Muscle of leg (tissue), 16 donors: ENCODE results near the gene MPHOSPH9. TPM values are rescaled to one million over a fixed set of nuclear protein-coding genes. Genes with fewer than 3 reads are reported as not detected.

Experiments
- DNase-seq: peaks from one replicate; pipeline ENCODE4 v3.0.0; 2013
- H3K27ac ChIP-seq: one replicate; pipeline ENCODE4 v1.5.1; 2013; ENCODE audit warnings: mild to moderate bottlenecking, low read length, control low read depth
- H3K27me3 ChIP-seq: one replicate; pipeline ENCODE4 v1.6.1; 2013; ENCODE audit warnings: low read length; ENCODE audit not compliant: control insufficient read depth, insufficient read depth
- H3K36me3 ChIP-seq: one replicate; pipeline ENCODE4 v1.6.1; 2013; ENCODE audit warnings: low read length; ENCODE audit not compliant: control insufficient read depth, insufficient read depth
- H3K4me1 ChIP-seq: one replicate; pipeline ENCODE4 v1.6.1; 2013; ENCODE audit warnings: low read length; ENCODE audit not compliant: control insufficient read depth, insufficient read depth
- H3K4me3 ChIP-seq: one replicate; pipeline ENCODE4 v1.5.1; 2013; ENCODE audit warnings: low read length, control low read depth
- H3K9me3 ChIP-seq: replicated peaks from 2 replicates; pipeline ENCODE4 v1.6.1; 2013; ENCODE audit warnings: low read depth, low read length; ENCODE audit not compliant: control insufficient read depth
- WGBS: methylation state at CpG from one replicate; pipeline ENCODE4 v1.1.5; 2013; ENCODE audit warnings: missing lambda C conversion rate; ENCODE audit not compliant: insufficient coverage; 5-methylcytosine and 5-hydroxymethylcytosine counted together
- long read RNA-seq, 11 donors: transcript quantifications; one replicate each; lab custom pipeline, GENCODE V29; 2026
- polyA plus RNA-seq, 8 donors: library from polyadenylated mRNA; unstranded; fragments of 120-200 nt; gene quantifications; one replicate each; pipeline versions ENCODE4 v1.2.1 to v1.2.3, GENCODE V29; 2013; ENCODE audit warnings: inconsistent platforms in 1 of 8, low replicate concordance in 1 of 8; ENCODE audit not compliant: insufficient read length in 8 of 8, insufficient read depth in 1 of 8
- total RNA-seq: library from RNA; stranded (reverse); fragments of 120-200 nt; gene quantifications from one replicate; pipeline ENCODE4 v1.2.4, GENCODE V29; 2013

The MPHOSPH9 gene
- 37.5 TPM for total RNA-seq
- 10 to 100 TPM; 14.6 to 24.8 (median 18.3) TPM for polyA plus RNA-seq
- long read RNA-seq, donor 1 = 0 reads
- long read RNA-seq, donor 2 = 0 reads
- long read RNA-seq, donor 3, partial matches to known transcripts = 6 of 26 reads
- long read RNA-seq, donor 3, other reads (novel, unspliced or antisense) = 20 of 26 reads
- long read RNA-seq, donor 4 = 0 reads
- long read RNA-seq, donor 5, partial matches to known transcripts = 13 of 60 reads
- long read RNA-seq, donor 5, other reads (novel, unspliced or antisense) = 47 of 60 reads
- long read RNA-seq, donor 6 = 0 reads
- long read RNA-seq, donor 7 = 0 reads
- long read RNA-seq, donor 8, partial matches to known transcripts = 9 of 31 reads
- long read RNA-seq, donor 8, other reads (novel, unspliced or antisense) = 22 of 31 reads
- long read RNA-seq, donor 9, partial matches to known transcripts = 30 of 30 reads
- long read RNA-seq, donor 9, other reads (novel, unspliced or antisense) = 0 of 30 reads
- long read RNA-seq, donor 10, partial matches to known transcripts = 11 of 31 reads
- long read RNA-seq, donor 10, other reads (novel, unspliced or antisense) = 20 of 31 reads
- long read RNA-seq, donor 11 = 0 reads

GRCh38 chr12:123232807-123233504, at the start of gene MPHOSPH9, which contains the start of gene MTRFR:
Gene MPHOSPH9, minus strand, starts transcription at chr12:123233141. Its CDS starts 2,777 bp downstream, at chr12:123230364.
Gene MTRFR, plus strand, starts transcription at chr12:123233436. Its CDS starts 20,239 bp downstream, at chr12:123253675.
- Histone ChIP-seq H3K4me3 (peak within 1 kb of the TSS; percentile 99), H3K4me1 (peaks cover 21% of the 10 kb centered on the region), H3K27me3 (no peaks in the 10 kb centered on the region), H3K36me3 (peaks cover 5% of the 10 kb centered on the region), H3K9me3 (no peaks in the 10 kb centered on the region), H3K27ac (peak within 1 kb of the TSS; percentile 96)
- DNase-seq = peak; percentile 100
- WGBS = under 1% methylated on average over 47 of the region's 66 CpGs

- WGBS = 80% methylated on average over 1 of the region's 10 CpGs
- Histone ChIP-seq H3K4me1 (no peaks in the 10 kb centered on the region), H3K9me3 (no peaks in the 10 kb centered on the region), H3K4me3 (no peak overlapping the region), H3K27ac (no peak overlapping the region), H3K36me3 (no peaks in the 10 kb centered on the region), H3K27me3 (no peaks in the 10 kb centered on the region)
- no peak for DNase-seq
Observed at GRCh38 chr12:123282111-123282510, 49.2 kb upstream of the MPHOSPH9 start.

- Histone ChIP-seq H3K27me3 (no peaks in the 10 kb centered on the region), H3K27ac (no peak overlapping the region), H3K4me3 (no peak overlapping the region), H3K9me3 (no peaks in the 10 kb centered on the region), H3K4me1 (no peaks in the 10 kb centered on the region), H3K36me3 (no peaks in the 10 kb centered on the region)
- no peak for DNase-seq
- no CpG with 5 or more reads among the region's 2 CpGs for WGBS
Observed at GRCh38 chr12:123280971-123281370, 48.0 kb upstream of the MPHOSPH9 start.

GRCh38 chr12:123278101-123278627, 45.2 kb upstream of the MPHOSPH9 start:
- WGBS = 100% methylated on average over 1 of the region's 2 CpGs
- H3K27me3 ChIP-seq = no peaks in the 10 kb centered on the region
- no peak overlapping the region for H3K4me3 ChIP-seq
- H3K27ac ChIP-seq = peak overlapping the region; percentile 51
- no peaks in the 10 kb centered on the region for H3K9me3 ChIP-seq
- H3K36me3 ChIP-seq = no peaks in the 10 kb centered on the region
- DNase-seq = peak; percentile 65
- H3K4me1 ChIP-seq = no peaks in the 10 kb centered on the region

- no peak for DNase-seq
- H3K4me3 ChIP-seq = no peak overlapping the region
- H3K27ac ChIP-seq = no peak overlapping the region
- no peaks in the 10 kb centered on the region for H3K9me3 ChIP-seq
- no peaks in the 10 kb centered on the region for H3K36me3 ChIP-seq
- H3K4me1 ChIP-seq = peaks cover 31% of the 10 kb centered on the region
- WGBS = 82% methylated on average over 12 of the region's 15 CpGs
- H3K27me3 ChIP-seq = no peaks in the 10 kb centered on the region
Observed at GRCh38 chr12:123273166-123273565, 40.2 kb upstream of the MPHOSPH9 start.

- Histone ChIP-seq H3K36me3 (peaks cover 14% of the 10 kb centered on the region), H3K27ac (peak overlapping the region; percentile 93), H3K27me3 (no peaks in the 10 kb centered on the region), H3K4me1 (peaks cover 52% of the 10 kb centered on the region), H3K4me3 (peak overlapping the region; percentile 79), H3K9me3 (no peaks in the 10 kb centered on the region)
- under 1% methylated on average over 105 of the region's 108 CpGs for WGBS
- DNase-seq = peak; percentile 84
Observed at GRCh38 chr12:123271001-123271668, 38.2 kb upstream of the MPHOSPH9 start.

- H3K9me3 ChIP-seq = no peaks in the 10 kb centered on the region
- peak overlapping the region; percentile 93 for H3K27ac ChIP-seq
- peaks cover 57% of the 10 kb centered on the region for H3K4me1 ChIP-seq
- H3K36me3 ChIP-seq = peaks cover 21% of the 10 kb centered on the region
- peak overlapping the region; percentile 79 for H3K4me3 ChIP-seq
- WGBS = 0% methylated on average over 45 of the region's 51 CpGs
- no peaks in the 10 kb centered on the region for H3K27me3 ChIP-seq
- peak; percentile 68 for DNase-seq
Observed at GRCh38 chr12:123270214-123271000, 37.5 kb upstream of the MPHOSPH9 start.

- 0% methylated on average over 4 of the region's 7 CpGs for WGBS
Observed at GRCh38 chr12:123269896-123270213, 36.9 kb upstream of the MPHOSPH9 start.

GRCh38 chr12:123269395-123269892, 36.5 kb upstream of the MPHOSPH9 start:
- peaks cover 57% of the 10 kb centered on the region for H3K4me1 ChIP-seq
- 0% methylated on average over 19 of the region's 32 CpGs for WGBS

More at GRCh38 chr12:123269896-123270213, 36.9 kb upstream of the MPHOSPH9 start:
- peak overlapping the region; percentile 93 for H3K27ac ChIP-seq
- no peaks in the 10 kb centered on the region for H3K27me3 ChIP-seq
- no peaks in the 10 kb centered on the region for H3K9me3 ChIP-seq
- H3K4me1 ChIP-seq = peaks cover 57% of the 10 kb centered on the region
- peaks cover 26% of the 10 kb centered on the region for H3K36me3 ChIP-seq
- H3K4me3 ChIP-seq = peak overlapping the region; percentile 79
- no peak for DNase-seq

More at GRCh38 chr12:123269395-123269892, 36.5 kb upstream of the MPHOSPH9 start:
- peak; percentile 90 for DNase-seq
- Histone ChIP-seq H3K4me3 (peak overlapping the region; percentile 79), H3K9me3 (no peaks in the 10 kb centered on the region), H3K27ac (peak overlapping the region; percentile 93), H3K27me3 (no peaks in the 10 kb centered on the region), H3K36me3 (peaks cover 30% of the 10 kb centered on the region)
